Measurements from ENCODE around the gene FTO.

The FTO gene

DNA sequence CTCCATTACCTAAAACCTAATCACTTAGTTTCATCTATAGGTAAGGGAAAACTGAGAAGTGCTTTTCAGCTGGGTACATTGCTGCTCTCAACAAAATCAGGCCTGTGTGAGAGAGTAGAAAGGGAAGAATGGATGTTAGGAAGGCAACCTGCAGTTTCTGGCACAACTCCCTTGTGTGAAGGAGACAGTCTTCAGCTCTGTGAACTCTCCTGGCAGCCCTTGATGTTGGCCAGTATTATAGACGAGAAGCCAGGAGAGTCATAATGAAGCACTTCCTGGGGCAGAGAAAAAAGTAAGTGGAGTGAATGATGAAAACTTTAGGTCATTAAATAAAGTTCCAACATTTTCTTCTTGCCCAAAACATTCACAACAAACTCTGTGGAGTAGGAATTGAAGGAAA, 322.5 kb downstream of the FTO start:
- no peak for DNase-seq

DNA sequence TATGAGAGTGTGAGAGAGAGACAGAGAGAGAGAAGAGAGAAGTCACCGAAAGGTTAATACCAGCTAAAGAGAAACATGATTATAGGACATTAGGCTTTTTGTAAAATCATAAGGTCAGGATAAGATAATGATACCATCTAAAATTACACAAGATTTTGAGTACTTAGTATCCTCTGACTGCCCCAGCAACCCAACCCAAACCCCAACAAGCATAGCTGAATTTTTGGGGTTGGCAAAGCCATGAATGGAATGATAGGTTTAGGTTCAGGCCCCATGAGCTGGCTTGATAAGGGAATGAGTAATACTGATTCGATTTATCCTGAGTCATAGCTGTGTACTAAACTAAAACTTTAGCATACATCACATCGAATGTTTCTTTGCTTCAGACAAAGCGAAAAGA, 323.1 kb downstream of the FTO start:
- DNase-seq: no peak

DNA sequence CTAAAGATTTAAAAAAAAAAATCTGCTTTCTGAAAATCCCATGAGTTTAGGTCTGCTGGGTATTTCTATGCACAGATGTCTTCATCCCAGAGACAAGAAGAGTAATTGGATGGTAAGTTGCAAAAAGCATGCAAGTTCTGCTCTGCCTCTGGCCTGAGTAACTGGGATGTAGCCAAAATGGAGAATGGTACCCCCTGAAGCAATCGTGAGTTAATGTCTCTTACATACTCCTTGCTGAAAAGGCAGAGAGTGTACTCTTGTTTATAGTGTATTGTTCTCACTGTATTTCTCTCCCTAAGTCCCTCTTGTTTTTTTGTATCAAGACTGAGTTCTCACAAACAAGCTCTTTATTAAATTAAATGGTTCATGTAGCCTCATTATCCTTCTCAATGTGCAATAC, 323.6 kb downstream of the FTO start:
- DNase-seq: no peak

DNA sequence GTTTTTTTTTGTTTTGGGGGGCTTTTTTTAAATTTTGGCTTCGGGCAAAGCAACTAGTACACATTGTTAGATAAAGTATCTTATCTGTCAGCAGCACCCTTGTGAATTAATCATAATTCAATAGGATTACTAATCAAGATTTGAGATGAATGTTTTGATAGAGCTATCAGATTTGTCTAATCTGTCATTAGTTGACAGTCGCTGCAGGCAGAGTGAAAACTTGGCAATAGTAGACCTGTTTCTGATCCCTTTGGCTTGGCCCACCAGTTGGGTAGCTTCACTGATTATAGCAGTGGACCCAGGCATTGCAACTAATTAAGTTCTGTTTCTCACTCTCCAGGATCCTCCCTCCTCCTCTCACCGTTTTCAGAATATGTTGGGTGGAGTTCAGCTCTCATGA, 324.0 kb downstream of the FTO start:
- no peak for DNase-seq

DNA sequence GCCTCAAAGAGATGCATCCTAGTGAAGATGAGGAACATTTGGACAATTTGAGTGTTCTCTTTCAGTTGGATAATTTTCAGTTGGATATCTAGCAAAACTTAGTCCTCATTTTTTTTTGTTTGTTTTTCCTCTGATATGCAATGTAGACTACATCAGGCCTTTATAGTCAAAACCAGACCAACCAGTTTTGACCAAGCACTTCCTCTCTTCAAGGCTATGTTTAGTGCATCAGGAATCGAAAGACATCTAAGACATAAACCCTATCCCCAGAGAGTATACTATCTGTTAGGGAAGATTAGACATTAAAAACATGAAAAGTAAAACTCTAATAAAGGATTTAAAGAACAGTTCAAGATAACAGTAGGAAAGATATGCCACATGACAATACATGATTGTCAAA, 326.5 kb downstream of the FTO start:
- no peak for DNase-seq

DNA sequence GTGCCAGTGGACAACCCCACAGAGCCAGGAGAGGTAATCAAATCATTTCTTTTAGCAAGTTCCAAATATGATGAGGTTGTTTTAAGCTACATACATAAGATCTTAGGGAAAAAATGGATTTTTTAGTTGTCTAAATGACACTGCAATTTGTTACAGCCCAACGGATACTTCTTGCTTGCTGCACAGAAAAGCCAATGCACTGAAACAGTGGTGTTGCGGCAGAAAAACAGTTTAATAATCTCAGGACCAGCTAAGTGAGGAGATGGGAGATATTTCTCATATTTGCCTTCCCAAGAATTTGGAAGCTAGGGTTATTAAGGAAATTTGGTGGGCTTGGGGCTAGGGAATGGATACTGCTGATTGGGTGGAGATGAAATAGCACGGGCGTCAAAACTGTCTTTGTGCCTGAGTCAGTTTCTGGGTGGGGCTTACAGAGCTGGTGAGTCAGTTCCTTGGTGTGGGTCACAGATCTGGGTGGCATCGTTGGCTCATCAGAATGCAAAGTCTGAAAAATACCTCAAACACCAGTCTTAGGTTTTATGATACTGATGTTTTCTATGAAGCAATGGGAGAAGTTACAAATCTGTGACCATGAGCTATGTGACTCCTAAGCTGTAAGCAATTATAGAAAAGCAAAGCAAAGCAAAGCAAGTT, 327.3 kb downstream of the FTO start:
- no peak for DNase-seq

DNA sequence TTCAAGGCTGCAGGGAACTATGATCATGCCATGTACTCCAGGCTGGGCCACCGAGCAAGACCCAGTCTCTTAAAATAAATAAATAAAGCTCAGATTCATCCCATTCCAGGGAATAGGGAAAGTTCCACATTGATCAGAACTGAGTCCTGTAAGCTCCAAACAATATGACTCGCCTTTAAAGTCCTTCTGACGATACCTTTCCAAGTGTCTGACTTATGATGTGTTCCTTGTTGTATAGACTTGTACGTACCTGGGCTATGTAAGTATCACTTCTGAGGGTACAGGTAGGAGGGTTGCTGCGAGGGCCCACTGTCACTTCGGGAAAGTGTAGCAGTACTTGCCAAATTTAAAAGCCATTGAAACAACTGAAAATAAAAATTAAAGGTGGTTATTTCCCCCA, 329.8 kb downstream of the FTO start:
- no peak for DNase-seq

DNA sequence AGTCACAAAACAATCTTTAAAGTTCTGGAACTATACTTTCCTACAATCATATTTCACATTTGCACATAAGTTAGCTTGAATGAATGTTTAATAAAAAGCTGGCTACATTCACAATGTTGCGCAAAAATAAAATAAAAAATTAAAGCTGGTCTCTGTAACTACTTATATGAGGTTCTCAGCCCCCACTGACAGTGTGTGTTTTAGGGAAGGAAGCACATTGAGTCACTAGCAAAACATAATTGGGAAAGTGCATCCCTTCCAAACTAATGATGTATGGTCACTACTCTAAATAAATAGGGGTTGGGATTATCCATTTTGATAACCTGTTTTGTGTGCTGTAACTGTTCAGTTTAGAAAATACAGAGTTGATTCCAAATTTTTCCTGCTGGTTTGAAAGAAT, 330.7 kb downstream of the FTO start:
- DNase-seq: no peak

DNA sequence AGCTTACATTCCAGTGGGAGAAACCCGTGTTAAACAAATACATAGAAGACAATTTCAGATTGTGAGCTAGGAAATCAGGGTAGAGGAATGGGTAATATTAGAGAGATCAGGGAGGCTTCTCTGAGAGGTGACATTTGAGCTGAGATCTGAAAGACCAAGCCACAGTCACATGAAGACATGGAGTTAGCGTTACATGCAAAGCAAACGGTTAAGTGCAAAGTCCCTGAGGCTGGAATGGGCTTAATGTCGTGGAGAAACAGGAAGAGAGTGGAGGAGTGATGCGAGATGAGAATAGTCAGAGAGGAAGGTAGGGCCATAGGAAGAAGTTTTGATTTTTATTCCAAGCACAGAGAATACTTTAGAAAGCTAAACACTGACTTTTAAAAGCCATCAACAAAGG, 336.5 kb downstream of the FTO start:
- DNase-seq: no peak

DNA sequence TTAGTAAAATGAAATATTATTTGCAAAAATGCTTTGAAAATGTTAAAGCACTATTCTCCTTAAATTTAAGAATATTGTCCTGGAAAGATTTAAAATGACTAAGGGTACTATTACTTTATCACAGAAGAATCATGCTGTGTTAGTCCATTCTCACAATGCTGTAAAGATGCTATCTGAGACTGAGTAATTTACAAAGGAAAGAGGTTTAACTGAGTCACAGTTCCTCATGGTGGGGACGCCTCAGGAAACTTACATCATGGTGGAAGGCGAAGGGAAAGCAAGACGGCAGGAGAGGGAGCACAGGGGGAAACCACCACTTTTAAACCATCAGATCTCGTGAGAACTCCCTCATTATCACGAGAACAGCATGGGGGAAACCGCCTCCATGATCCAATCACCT, 337.0 kb downstream of the FTO start:
- no peak for DNase-seq

DNA sequence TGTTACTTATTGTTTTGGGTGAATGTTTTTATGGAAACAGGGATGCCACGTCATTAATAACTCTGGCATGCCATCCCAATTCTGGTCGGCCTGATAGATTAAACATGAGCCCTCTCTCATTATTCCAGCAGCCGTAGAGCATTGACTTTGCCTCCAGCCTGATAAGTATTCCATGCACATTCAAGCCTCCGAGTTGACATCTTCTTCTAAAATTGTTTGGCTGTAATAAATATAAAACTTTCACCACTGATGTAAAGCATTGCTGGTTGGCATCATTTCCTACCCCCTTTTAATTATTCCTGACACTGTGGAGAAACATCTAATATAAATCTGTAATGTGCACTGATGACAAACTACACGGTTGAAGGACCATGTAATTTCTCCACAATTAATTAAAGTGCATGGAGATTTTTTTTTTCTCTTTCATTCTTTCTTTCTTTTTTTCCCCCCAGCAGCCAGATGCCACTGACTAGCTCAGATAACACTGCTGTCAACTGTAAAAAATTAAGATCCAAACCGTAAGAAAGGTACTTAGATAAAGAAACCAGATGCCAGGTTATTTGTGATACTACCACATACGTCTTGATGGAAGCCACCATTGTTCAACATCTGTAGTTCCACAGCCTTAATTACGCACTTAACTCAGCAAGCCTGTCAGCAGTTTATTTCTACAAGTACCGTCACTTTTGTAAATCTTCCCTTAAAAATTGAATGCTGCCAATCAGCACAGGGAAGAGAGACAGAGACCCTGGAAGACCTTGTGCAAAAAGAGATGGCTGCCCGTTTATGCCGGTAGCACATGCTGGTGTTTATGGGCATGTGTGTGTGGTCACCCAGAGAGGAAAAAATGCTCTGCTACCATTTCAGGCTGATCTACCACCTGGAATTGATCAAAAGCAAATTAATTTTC, 344.9 kb downstream of the FTO start:
- no peak for DNase-seq

DNA sequence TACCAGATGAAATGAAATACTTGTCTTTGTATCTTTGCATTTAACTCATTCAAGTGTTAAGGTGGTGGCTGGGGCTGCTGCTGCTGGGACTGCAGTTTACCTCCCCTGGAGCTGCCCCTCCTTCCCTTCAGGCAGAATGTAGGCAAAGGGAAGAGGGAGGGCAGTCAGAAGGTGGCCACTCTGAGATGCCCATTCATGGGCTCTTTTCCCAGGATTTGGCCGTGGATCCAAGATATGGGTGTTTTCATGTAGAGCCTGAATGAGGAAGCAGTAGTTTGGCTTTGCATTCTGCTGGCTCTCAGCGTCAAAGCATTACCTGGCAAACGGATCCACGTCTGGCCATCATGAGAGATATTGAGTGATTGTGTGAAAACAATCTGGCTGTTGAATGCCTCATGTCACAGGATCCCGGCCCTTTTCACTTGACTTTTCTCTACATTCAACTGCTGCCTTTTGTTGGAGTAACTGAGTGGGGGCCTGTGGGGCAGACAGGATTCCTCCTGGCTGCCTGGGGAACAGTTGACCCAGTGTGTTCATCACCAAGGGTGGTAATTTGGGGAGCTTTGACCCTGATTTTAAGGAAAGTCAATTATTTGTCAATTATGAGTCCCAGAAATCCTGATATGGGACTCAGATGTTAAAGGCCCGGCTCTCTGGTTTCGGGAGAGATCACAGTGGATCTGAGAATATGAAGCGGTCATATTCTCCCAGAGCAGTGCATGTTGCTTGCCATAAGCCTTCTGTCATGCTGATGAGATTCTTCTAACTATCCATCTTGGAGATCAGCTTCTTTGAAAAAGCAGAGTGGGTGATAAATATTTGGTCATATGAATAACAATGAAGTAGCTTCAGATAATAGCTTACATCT, 345.9 kb downstream of the FTO start:
- DNase-seq: no peak

DNA sequence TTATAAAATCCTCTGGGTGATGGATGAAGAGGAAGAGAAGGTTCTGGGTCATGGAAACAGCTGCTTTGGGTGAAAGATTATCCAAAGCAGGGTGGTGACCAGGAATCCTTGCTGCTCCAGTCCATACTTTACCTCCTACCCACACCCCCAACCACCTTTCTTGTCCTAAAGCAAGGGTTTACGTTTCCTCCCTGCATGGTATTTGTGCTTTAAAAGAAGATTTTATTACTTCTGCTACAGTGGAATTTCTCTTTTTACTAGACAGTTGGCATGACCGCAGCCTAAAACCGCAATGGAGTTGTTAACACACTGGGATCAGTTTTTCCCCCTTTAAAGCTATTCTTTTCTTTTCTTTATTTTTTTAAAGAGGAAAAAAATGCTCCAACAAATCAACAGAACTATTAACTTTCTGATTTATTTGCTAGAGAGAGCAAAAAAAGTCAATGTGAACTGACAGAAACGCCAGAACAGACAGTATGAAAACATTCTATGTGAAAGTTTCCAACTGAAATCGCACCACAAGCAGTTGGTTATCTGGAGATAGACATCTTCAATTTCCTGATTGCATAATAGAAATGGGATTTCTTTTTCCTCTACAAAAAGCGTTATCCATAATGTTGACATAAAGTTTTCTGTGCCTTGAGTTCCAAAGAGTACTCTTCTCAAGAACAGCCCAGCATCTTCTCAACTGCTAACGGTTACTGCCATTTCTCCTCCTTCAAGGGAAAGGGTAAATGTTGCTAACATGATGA, 346.7 kb downstream of the FTO start:
- DNase-seq: no peak

DNA sequence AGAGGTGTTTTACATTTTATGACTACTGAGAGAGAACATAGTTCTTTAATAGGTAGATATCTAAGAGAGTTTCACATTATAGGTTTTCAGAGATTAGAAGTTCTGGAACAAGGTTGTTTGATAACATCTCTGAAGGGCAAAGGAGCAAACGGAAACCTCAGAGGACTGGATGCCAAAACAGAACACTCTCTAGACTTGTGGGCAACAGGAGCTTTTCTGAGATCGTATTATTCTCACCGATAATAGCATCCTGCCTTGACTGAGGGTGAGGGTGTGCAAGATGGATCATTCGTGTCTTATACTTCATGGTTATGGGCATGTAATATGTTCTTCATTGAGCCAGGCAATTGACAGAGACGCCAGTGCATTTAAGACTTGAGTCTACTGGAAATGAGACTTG, 347.9 kb downstream of the FTO start:
- no peak for DNase-seq

DNA sequence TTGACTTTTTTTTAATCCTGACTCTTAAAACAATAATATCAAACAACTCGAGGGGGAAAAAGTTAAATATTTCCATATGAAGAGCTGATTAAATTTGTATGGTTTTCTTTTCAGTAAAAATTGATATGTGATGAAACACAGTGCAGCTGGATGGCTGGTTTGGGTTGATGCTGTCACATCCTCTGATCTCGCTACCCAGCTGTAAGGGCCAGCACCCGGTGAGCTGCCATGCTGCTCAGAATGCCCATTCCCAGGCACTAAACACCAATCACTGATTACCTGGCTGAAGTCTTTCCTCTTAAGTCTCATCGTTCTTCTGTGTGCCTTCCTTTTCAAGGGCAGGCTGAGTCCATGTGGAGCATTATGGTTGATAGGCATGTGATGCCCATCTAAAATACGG, 348.3 kb downstream of the FTO start:
- no peak for DNase-seq

DNA sequence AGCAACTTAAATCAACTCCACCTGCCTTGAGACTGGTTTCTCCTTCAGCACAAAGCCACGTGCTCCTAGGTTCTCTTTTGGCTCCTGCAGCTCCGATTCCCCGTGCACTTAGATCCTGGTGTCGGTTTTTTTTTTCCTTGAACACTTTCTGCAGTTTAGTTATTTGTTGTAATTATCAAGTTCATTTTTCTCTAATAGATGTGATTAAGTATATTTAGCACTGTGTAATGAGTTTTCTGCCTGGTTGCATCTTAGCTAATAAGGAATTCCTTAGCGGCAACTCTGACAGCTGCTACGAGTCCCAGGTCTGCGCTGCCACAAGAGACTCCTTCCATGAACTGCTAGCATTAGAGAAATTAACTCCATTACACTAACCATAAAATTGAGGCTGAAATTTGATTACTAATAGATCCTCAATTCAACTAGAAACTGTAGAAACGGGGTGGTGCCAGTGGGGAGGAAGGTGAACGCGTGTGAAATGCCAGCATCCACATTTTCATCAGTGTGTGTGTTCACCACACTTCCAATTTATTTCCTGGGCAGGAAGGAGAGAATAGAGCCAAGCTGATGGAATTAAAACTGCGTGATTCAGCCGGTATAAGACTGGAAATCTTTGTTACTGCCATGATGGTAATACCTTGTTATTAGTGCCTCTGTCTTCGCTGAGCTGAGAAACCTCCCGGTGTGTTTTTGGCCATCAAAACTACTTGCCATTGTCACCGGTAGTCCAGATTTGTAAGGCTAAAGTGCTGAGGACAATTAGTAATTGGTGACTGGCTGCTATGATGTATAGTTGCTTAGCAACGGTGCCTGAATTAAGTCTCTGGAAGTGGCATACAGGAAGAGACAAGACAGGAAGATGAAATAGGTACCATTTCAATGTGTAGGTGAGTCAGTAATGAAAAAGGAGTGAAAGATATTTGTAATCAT, 350.2 kb downstream of the FTO start:
- no peak for DNase-seq

DNA sequence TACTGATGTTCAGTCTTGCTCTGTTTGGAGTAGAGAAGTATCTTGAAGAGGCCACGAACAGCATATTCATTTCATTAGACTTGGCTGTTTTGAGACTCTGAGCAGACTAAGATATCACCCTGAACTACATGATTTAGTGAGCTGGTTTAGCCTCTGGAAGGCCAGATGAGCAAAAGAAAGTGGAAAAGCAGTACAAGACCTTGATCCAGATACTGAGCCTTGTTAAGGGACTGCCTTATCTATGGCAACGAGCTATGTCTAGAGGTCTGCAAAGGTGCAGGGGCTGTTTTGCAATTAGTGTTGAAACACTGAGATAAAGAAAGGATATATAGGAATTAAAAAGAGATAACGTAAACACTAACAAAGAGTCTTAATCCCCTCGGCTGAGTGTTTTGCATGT, 351.2 kb downstream of the FTO start:
- no peak for DNase-seq

DNA sequence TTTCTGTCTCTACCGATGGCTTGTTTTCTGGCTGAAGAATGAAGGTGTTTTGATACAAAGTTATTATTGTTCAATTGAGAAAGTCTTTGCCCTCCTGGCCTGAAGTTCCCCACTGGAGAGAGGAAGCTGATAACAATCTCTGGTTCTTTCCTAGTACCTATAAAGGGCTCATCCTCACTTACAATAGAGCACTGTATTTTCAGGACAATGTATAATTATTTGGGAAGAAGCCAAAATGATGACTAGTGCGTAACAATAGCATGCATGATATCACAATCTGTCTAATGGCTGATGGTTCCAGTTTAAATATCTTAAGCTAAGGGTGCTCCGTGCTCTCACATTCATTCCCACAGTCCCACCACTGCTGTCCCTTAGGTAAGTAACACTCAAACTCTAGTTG, 351.9 kb downstream of the FTO start:
- DNase-seq: no peak

DNA sequence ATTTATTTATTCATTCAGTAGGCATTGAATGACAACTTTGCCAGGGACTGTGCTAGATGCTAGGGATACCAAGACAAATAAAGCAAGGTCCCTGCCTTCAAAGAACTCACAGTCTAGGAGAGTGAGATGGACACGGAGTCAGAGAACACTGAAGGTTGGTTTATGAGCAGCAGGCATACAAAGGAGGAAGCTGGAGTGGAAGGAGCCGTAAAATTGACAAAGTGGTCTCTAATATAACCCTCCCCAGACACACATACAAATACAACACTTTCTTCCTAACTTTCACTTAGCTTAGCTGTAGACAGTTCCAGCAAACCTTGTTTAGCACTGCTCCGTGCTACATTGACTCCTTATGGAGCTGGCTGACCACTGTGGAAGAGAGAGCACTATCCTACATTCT, 353.0 kb downstream of the FTO start:
- DNase-seq: no peak

DNA sequence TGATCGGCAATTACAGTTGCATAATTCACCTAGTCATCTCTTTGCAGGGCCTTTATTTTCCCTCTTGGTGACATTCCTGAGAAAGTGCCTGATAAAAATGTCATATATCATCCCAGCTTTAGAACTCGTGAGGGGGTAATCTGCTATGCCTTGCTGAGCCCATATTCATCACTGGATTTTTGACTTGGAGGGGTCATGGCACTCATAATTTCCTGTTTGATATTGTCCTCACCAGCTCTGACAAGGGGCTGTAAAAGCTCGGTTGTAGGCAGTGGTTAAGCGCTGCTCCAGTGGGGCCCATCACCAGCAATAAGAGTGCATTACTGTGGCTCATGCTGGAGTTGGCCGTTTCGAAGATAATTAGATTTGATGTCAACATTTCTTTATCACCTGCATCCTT, 355.4 kb downstream of the FTO start:
- no peak for DNase-seq

DNA sequence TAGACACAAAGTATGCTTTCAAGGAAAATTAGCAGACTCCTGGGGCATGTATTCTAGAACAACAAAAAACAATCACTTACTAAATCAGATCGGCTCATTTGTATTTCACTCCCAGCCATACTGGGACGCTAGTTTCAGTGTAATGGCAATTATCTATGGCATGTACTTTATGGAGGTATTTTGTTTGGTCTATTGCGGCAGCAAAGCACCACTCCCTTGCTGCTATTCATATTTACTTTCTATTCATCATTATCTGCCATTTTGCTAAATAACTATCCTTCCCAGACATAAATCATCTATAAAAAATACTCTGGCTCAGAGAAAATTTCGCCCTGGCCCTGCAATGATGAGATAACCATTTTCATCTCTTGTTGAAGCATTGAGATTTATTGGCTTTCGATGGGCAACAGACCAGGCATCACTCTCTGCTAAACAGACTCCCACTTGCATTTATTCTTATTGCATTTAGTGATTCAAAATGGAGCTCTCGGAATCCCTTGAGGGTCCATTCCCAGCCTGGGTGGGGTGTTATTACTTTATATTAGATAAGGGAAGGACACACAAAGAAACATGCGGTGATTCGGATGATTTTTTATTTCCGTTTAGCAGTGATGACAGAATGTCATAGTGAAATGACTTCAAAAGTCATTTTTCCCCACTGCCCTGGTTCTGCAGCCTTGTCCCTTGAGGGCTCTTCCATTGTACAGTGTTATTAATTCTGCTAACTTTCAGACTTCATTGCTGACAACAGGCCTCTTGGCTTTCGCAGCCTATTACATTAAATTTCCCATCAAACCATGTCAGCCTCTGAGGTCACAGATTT, 356.9 kb downstream of the FTO start:
- no peak for DNase-seq
